Endothelial cell of umbilical vein (primary cell): ENCODE results near the gene EFEMP1. TPM values are rescaled to one million over a fixed set of nuclear protein-coding genes. Genes with fewer than 3 reads are reported as not detected.

Experiments used
- BruUV-seq: library from RNA; stranded (reverse); fragments of 400-500 nt; replicated peaks from 2 replicates; lab custom pipeline; 2021; lab: Mats Ljungman, UMichigan
- CTCF ChIA-PET: fragments of 300-600, 350-600 bp; sonication (Branson Sonifier 250); formaldehyde crosslinking; loops from one replicate; lab custom pipeline; 2021; ENCODE audit warnings: antibody characterized with exemption, inconsistent platforms; lab: Charles Lee
- POLR2A ChIA-PET: fragments of 300-600, 350-600 bp; sonication (Branson Sonifier 250); formaldehyde crosslinking; loops from one replicate; lab custom pipeline; 2021; ENCODE audit warnings: antibody characterized with exemption, inconsistent platforms; lab: Charles Lee
- DNase-seq: peaks from one replicate; pipeline ENCODE4 v3.0.0-alpha.2; 2011; ENCODE audit warnings: low read depth, low spot score
- FAIRE-seq: peaks from 2 replicates; lab custom pipeline; 2011; peaks lifted over from hg19 to GRCh38; lab: Jason Lieb, UNC
- H2AFZ ChIP-seq: 2 replicates; pipeline ENCODE4 v1.6.0; 2012; ENCODE audit warnings: low read depth, low read length, control low read depth, inconsistent platforms
- H3K27ac ChIP-seq: 2 replicates; pipeline ENCODE4 v1.5.1; 2011; ENCODE audit warnings: low read depth, mild to moderate bottlenecking, control low read depth, low read length, moderate library complexity; ENCODE audit not compliant: insufficient read depth
- H3K27me3 ChIP-seq, 2 experiments: 2 replicates each; pipeline versions ENCODE4 v1.6.0 to v1.6.1; 2011; ENCODE audit warnings: low read length in 2 of 2, mixed read lengths in 1 of 2; ENCODE audit not compliant: control insufficient read depth in 2 of 2, insufficient read depth in 2 of 2
- H3K36me3 ChIP-seq, 2 experiments: 2 replicates in 1 of 2; 3 replicates in 1 of 2; pipeline ENCODE4 v1.5.1; 2011; ENCODE audit warnings: low read length in 2 of 2, mild to moderate bottlenecking in 1 of 2, moderate library complexity in 1 of 2; ENCODE audit not compliant: control insufficient read depth in 2 of 2, insufficient read depth in 2 of 2; ENCODE audit errors: extremely low read depth in 1 of 2
- H3K4me1 ChIP-seq: 3 replicates; pipeline ENCODE4 v1.5.1; 2011; ENCODE audit warnings: mild to moderate bottlenecking, low read length; ENCODE audit not compliant: control insufficient read depth, insufficient read depth; ENCODE audit errors: extremely low read depth
- H3K4me2 ChIP-seq: 2 replicates; pipeline ENCODE4 v1.6.1; 2011; ENCODE audit warnings: low read length, control low read depth, mixed read lengths; ENCODE audit not compliant: insufficient read depth
- H3K4me3 ChIP-seq, 3 experiments: fragments of 200-600 bp in 1 of 3; sonication (generic), shearing (Covaris generic) in 1 of 3; replicated peaks in 1 of 3; 2 replicates each; pipeline ENCODE4 v1.5.1; 2011 to 2016; ENCODE audit warnings: control low read depth in 3 of 3, low read length in 3 of 3, mild to moderate bottlenecking in 2 of 3, inconsistent platforms in 1 of 3, low read depth in 1 of 3, moderate library complexity in 1 of 3; ENCODE audit not compliant: insufficient read depth in 1 of 3
- H3K79me2 ChIP-seq: 2 replicates; pipeline ENCODE4 v1.6.0; 2012; ENCODE audit warnings: low read length, inconsistent platforms; ENCODE audit not compliant: control insufficient read depth, insufficient read depth
- H3K9ac ChIP-seq: replicated peaks from 2 replicates; pipeline ENCODE3; 2011; ENCODE audit warnings: low read length, control low read depth; ENCODE audit not compliant: insufficient read depth; ENCODE audit errors: extremely low read depth
- H3K9me1 ChIP-seq: replicated peaks from 3 replicates; pipeline ENCODE4 v1.6.0; 2011; ENCODE audit warnings: mild to moderate bottlenecking, low read length; ENCODE audit not compliant: control insufficient read depth, insufficient read depth; ENCODE audit errors: extremely low read depth
- H3K9me3 ChIP-seq: replicated peaks from 2 replicates; pipeline ENCODE4 v1.5.1; 2012; ENCODE audit warnings: low read length, inconsistent platforms; ENCODE audit not compliant: control insufficient read depth, insufficient read depth
- H4K20me1 ChIP-seq: replicated peaks from 2 replicates; pipeline ENCODE3; 2011; ENCODE audit warnings: mild to moderate bottlenecking, low read length; ENCODE audit not compliant: control insufficient read depth, insufficient read depth; ENCODE audit errors: extremely low read depth
- CTCF ChIP-seq, 2 donors: IDR thresholded peaks; 1 replicate in 1 of 2; 2 replicates in 1 of 2; pipeline ENCODE4 v1.5.1; 2011; ENCODE audit warnings: low read length in 2 of 2, mild to moderate bottlenecking in 2 of 2, moderate library complexity in 2 of 2, control low read depth in 1 of 2, inconsistent platforms in 1 of 2, low read depth in 1 of 2; ENCODE audit not compliant: insufficient read depth in 1 of 2; ENCODE audit errors: extremely low read depth in 1 of 2
- FOS ChIP-seq: IDR thresholded peaks from 2 replicates; pipeline ENCODE4 v1.6.1; 2011; ENCODE audit warnings: mild to moderate bottlenecking, low read length, moderate library complexity, borderline replicate concordance; ENCODE audit not compliant: insufficient read depth
- JUN ChIP-seq: IDR thresholded peaks from 2 replicates; pipeline ENCODE4 v1.6.1; 2011; ENCODE audit warnings: borderline replicate concordance, low read depth; ENCODE audit not compliant: insufficient read length, insufficient read depth
- MYC ChIP-seq: IDR thresholded peaks from one replicate; pipeline ENCODE4 v1.6.1; 2011; ENCODE audit warnings: mild to moderate bottlenecking, low read depth, low read length
- POLR2A ChIP-seq: IDR thresholded peaks from 2 replicates; pipeline ENCODE4 v1.6.1; 2012; ENCODE audit warnings: low read depth, mild to moderate bottlenecking, control low read depth, low read length
- POLR2AphosphoS5 ChIP-seq: IDR thresholded peaks from 2 replicates; pipeline ENCODE4 v1.6.1; 2012; ENCODE audit warnings: low read depth, mild to moderate bottlenecking, control low read depth, low read length, moderate library complexity; ENCODE audit not compliant: insufficient read depth
- dilution Hi-C: fragments of 300-500 bp; cut with MboI; formaldehyde crosslinking; loops from one replicate; pipeline ENCODE4 v1.15.0; 2019; ENCODE audit warnings: low sequenced_read_pairs; ENCODE audit not compliant: extremely low pct_ligation_motif_present
- intact Hi-C: fragments of 100-400 bp; cut with micrococcal nuclease; formaldehyde crosslinking; loops from one replicate; pipeline ENCODE4 v1.10.0; 2022
- polyA plus RNA-seq, 4 experiments: library from polyadenylated mRNA; depleted of rRNA in 3 of 4; stranded (reverse) in 3 of 4; unstranded in 1 of 4; fragments of >200 nt; gene quantifications; 2 replicates each; pipeline versions ENCODE4 v1.2.1 to v1.2.3, GENCODE V29; 2011 to 2012; ENCODE audit warnings: missing spikeins in 1 of 4
- total RNA-seq: library from RNA; stranded (reverse); gene quantifications from 2 replicates; pipeline ENCODE4 v1.2.3, GENCODE V29; 2021

Gene EFEMP1
- total and polyA plus RNA-seq, 2 donors (not counting 3 experiments of a cell fraction or from before 2014, with no cell fraction given): 2,981 to 11,813 TPM

GRCh38 chr2:55901322-55901721 is 22.3 kb downstream of the EFEMP1 start:
- no TSS peak for BruUV-seq
- peak overlapping the region; percentile 49 for H3K27ac ChIP-seq
- no peaks in the 10 kb centered on the region for H3K9me1 ChIP-seq
- dilution Hi-C loops (no loop called here), intact Hi-C loops (no loop called here)
- TF ChIP-seq JUN: peak; percentile 33
- TF ChIP-seq MYC: no peak
- peak; percentile 50 for TF ChIP-seq POLR2AphosphoS5
- peak; percentile 19 for TF ChIP-seq POLR2A
- TF ChIP-seq FOS: peak; percentile 80
- no peak for TF ChIP-seq CTCF (IDR thresholded peaks at IDR 0.05; ENCODE audit: extremely low read depth in 1 of 2, insufficient read depth in 1 of 2, low read depth in 1 of 2, low read length in 2 of 2)
- ChIA-PET POLR2A (interaction anchor here (0.6 to 0.8 kb wide), 2 partner anchors 9 to 16 kb away, joined by 3 to 4 read pairs; no protein-coding TSS in a partner anchor), CTCF (interaction anchor here (1.3 to 3.7 kb wide), 5 partner anchors 13 to 229 kb away, joined by 4 to 15 read pairs (median 4); no protein-coding TSS in a partner anchor)
- no peaks in the 10 kb centered on the region for H3K27me3 ChIP-seq
- no peak overlapping the region for H3K4me3 ChIP-seq
- H2AFZ ChIP-seq: no peak overlapping the region
- H3K79me2 ChIP-seq: peaks cover 100% of the 10 kb centered on the region
- H3K9me3 ChIP-seq: no peaks in the 10 kb centered on the region
- peaks cover 70% of the 10 kb centered on the region for H3K4me1 ChIP-seq
- H3K36me3 ChIP-seq: peaks cover 44 to 70% of the 10 kb centered on the region in 2 experiments
- peaks cover 11% of the 10 kb centered on the region for H4K20me1 ChIP-seq
- peak; percentile 64 for FAIRE-seq
- no peak overlapping the region for H3K9ac ChIP-seq
- no peak overlapping the region for H3K4me2 ChIP-seq
- DNase-seq: peak; percentile 50
